A673 (cell line): ENCODE results near the gene PACS2.

ENCODE experiments used
- CTCF ChIP-seq: fragments of 300-800, 200-600 bp; sonication (generic); conservative IDR thresholded peaks from 2 replicates; pipeline ENCODE4 v1.5.1; 2017; ENCODE audit warnings: low read depth, mild to moderate bottlenecking, antibody characterized with exemption, low read length, moderate library complexity, mixed read lengths
- EZH2 ChIP-seq: fragments of 200-600 bp; sonication (generic); IDR thresholded peaks from 2 replicates; pipeline ENCODE4 v1.6.1; 2017; ENCODE audit warnings: borderline replicate concordance, low read depth, mild to moderate bottlenecking, mixed read lengths, antibody characterized with exemption, low read length; ENCODE audit not compliant: poor library complexity, severe bottlenecking

GRCh38 chr14:105305791-105306190 lies 8.8 kb upstream of the PACS2 start:
- TF ChIP-seq CTCF (no peak), EZH2 (no peak)
